OCI-LY1 (cell line): Measurements from ENCODE around the gene CENPX.

ENCODE experiments used
- CTCF ChIP-seq: fragments of 200-600 bp; sonication (generic), shearing (Covaris generic); IDR thresholded peaks from 2 replicates; pipeline ENCODE4 v1.5.1; 2017; ENCODE audit warnings: mild to moderate bottlenecking, antibody characterized with exemption, low read length, moderate library complexity, mixed read lengths
- EZH2 ChIP-seq: fragments of 200-600 bp; sonication (generic), shearing (Covaris generic); IDR thresholded peaks from 2 replicates; pipeline ENCODE4 v1.8.0; 2017; ENCODE audit warnings: borderline replicate concordance, mixed run types, mild to moderate bottlenecking, antibody characterized with exemption, low read length, moderate library complexity, mixed read lengths

- TF ChIP-seq CTCF (no peak), EZH2 (no peak)
These were observed 36.8 kb upstream of the CENPX start for GRCh38 chr17:82059272-82060000.
